GM15510 (cell line): Measurements from ENCODE around the gene SLC13A5.

Source experiments
- POLR2A ChIP-seq: IDR thresholded peaks from 3 replicates; pipeline ENCODE4 v1.6.1; 2011; ENCODE audit warnings: borderline replicate concordance; ENCODE audit not compliant: insufficient read length; ENCODE audit errors: extremely low read depth

Gene SLC13A5

DNA sequence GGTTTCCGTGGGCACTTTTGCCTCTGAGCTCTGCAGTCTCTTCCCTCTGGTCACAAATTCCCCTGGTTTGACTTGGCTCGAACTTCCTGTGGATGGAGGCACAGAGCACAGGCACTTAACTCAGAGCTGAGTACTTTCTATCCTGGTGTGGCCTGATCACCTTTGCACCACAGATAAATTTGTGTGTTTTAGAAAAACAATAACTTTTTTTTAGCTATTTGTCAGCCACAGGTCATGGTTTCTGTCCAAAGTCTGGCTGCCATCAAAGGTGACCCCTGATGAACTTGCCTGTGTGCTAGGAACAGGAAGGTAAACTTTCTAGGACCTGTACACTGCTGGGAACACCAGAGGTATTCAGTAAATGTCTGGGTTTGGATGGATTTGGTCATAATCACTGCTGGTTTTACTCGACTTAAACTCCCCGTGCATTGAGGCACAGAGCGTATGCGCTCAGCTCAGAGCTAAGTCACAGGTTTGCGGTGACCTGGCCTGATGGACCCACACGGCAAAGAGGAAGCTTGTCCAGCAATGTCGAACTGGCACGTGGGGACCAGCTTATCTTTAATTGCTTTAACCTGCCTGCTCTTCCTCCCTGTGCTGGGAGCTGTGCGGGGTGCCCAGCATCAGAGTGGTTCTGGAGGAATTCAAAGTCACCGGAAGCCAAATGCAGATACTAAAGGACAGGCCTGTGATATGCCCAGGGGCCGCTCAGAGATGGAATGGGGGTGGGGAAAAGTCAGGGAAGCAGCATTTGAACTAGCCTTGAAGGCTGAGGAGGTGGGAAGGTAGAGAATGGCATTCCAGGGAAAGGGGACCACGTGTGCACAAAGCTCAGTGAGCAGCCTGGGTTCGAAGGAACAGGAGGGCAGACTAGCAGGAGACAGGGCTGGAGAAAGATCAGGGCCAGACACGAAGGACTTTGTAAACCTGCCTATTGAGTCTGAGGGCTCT lies 12.9 kb downstream of the SLC13A5 start:
- TF ChIP-seq POLR2A, result no peak

DNA sequence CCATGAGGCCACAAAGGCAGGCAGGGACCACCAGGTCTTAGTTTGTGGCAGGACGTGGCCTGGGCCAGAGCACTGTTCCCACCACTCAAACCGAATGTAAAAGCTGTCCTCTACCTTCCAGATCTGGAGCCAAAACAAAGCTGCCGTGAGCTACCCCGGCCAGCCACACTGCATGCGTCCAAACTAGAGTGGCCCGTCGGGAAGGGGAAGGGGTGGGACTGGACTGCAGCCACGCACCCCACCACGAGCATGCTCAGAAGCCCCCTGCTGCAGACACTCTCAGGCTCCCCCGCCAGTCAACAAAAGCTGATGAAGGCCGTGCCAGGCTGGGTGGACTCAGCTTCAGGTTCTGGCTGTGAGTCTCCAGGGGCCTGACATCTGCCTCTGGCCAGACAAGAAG lies 15.2 kb downstream of the SLC13A5 start:
- TF ChIP-seq POLR2A, result no peak

DNA sequence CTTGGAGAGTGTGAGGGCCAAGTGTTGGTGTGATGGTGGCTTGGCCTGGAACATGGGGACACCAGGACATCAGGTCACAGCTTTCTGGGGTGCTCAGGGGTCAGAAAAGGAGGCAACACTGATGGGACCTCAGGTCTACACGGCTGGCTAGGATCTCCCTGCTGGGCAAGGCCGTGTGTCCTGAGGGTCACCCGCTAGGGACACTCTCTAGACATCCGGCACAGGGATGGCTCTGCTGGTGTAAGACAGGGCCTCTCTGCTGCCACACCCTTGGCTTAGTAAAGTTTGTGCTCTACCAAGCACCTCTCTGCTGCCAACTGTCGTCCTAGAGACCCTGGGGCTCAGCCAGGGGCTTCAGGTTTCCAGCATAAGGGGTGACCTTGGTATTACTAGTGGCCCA lies 16.3 kb downstream of the SLC13A5 start:
- no peak for TF ChIP-seq POLR2A

DNA sequence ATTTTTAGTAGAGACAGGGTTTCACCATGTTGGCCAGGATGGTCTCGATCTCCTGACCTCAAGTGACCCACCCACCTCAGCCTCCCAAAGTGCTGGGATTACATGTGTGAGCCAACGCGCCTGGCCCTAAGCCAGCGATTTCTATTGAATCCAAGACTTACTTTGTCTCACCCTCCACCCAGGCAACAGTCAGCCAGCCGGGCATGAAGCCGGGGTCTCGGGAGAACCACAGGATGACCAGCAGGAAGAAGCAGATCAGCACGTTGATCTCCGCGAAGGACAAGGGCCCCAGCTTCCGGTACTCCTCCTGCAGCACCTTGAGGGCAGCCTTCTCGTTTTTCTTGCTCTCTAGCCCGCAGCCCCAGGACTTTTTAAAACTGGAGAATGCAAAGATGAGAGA lies 17.6 kb downstream of the SLC13A5 start:
- TF ChIP-seq POLR2A, result no peak

DNA sequence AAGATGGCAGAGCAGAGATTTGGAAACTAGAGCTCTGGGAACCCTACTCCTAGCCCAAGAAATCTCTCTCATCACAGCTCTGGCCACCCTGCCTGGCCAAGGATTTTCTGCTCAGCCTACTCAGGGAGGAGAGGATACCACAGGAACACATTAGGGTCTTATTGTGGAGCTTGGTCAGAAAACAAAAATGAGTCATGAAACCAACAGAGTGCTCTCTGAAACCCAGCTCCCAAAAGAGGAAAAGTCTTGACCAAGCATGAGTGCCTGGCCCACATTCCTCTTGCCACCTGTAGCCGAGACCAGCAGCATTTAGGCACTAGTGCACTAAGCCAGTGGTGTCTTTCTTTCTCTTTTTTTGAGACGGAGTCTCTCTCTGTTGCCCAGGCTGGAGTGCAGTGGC lies 18.1 kb downstream of the SLC13A5 start:
- TF ChIP-seq POLR2A, result no peak

DNA sequence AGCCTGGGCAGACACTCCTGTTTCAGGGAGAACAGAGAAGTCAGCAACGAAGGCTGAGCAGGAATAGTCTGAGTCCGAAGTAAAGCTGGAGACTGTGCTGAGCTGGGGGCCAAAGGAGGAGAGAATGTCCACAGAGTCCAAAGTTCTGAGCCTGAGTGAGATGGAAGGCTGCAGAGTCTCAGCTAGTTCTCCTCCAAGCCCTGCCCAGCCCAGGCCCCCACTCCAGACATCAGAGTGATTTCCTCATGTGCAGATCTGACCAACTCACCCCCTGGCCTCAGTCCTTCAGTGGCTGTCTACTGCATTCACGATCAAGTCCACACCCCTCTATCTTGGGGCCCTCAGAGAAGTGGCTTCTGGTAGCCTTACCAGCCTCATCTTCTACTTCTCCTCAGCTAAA lies 21.6 kb downstream of the SLC13A5 start:
- no peak for TF ChIP-seq POLR2A

DNA sequence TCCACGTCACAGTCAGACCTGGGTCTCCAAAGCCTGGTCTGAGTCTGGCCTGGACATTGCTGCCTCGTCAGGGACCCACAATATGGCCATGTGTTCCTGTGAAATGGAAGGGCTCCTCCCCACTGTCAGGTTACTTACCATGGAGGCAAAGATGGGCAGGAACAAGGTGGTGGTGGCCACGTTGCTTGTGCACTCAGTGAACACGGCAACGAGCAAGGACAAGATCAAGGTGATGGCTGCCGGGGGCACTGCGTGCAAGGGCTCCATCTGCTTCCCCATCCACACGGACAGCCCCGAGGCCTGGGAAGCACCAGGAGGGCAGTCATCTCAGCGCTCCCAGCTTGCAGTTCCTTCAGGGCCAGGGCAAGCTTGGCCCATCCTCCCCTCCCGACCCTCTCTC lies 22.5 kb downstream of the SLC13A5 start:
- no peak for TF ChIP-seq POLR2A

DNA sequence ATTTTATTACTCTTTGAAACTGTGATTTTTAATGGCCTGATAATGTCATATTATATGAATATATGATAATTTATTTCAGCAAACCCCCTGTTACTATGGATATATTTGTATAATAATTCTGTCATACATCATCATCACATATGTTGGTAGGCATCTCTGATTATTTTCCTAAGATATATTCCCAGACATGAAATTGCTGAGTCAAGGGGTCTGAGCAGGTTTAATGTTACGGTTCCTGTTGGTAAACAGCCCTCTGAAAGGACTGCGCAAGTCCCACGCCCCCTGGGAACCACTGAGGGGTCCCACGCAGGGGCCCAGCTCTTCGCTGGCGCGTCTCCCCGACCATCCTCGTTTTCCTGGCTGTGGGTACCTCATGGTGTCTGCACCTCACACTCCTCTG lies 24.2 kb downstream of the SLC13A5 start:
- TF ChIP-seq POLR2A, result no peak

DNA sequence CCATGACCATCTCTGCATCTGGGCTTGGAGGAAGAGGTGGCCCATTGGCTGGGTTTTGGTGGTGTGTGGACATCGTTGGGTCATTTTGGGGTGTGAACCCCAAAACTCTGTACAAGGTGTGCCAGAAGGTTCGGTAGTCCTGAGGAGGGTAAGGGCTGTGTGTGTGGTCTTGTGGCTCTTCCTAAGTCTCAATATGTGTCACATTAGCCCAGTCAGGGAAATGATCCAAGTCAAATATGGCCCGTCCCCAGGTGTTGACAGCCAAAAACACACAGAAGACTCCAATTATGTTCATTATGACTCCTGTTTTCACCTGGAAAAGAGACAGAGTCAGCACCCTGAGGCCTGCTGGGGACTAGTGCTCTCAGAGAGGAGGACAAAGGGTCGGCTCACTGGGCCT lies 27.1 kb downstream of the SLC13A5 start:
- TF ChIP-seq POLR2A, result no peak

DNA sequence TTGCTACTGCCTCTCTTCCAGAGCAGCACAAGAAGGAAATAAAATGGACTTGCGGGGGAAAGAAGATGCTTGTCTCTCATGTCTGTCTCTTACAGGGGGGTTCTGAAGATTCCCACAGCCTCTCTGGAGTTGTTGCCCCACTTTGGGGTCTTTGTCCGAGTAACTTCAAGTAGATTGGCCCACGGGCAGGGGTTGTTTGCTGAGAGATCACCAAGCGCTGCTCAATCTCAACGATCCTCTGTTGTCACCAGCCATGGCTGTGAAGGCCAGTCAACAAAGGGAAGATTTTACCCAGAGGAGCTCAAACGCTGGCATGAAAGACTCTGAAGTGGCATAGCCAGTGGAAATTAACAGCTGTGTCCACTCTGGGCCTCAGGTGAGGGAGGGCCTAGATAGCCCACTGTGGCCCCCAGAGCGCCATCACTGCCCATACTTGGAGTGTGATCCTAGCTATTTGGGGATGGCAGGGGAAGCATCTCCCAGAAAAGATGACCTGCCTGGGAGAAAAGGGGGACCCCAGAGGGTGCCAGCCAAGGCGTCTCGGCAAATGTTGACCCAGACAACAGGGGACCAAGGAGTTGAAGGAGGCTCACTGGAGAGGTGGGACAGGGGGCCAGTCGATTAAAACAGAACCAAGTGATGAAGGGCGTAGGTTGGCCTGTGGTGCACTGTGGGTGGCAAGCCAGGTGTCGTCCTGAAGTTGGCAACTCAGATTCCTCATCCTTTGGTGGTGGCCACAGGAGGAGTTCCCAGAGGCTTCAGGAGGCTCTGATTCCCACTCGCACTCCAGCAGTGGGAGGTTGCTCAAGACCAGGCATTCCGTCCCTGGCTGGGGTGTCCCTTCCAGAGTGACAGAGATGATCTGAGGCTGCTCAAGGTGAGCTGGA lies 28.0 kb downstream of the SLC13A5 start:
- TF ChIP-seq POLR2A, result no peak

DNA sequence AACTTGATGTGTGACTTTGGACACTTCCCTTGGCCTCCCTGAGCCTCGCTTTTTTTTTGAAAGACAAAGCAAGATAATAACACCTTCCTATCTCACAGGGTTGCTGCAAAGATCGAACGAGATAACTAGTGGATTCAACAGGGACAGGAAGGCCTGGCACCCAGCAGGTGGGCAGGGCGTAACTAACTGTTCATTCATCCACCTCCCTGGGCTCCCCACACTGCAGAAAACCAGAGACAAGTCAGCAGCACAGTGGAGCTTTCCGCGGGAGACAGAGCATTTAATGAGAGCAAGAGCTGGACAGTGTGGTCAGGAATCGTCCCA lies 28.7 kb downstream of the SLC13A5 start:
- TF ChIP-seq POLR2A, result no peak

DNA sequence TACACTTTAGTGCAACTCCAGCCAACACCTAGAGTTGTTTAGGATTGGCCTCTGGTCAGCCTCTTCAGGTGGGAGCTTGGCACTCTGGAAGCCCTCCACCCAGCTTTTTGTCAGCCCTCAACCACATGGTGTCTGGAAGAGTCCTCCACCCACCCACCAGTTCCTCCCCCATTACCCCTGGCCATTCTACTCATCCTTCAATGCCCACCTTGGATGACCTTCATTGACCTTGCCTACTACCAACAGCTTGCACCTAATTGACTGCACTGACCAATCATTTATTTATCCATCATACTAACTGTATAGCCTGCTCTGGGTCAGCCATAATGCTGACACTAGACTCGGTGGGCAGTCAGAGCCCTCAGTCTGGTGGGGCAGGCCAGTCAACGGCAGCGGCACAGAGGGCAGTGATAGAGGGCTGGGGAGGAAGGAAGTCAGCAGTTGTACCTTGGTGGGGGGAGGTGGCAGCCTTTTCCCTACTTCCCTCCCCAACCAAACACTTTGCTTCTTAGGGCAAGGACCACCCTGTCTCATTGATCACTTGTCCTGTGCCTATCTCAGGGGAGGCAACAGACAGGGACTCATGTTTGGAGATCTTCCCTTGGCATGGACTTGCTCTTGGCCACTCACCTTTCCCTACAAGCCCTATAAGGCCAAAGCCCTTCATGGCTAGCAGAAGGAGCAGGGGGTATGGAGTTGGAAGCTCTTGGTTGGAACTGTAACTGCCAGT lies 29.3 kb downstream of the SLC13A5 start:
- no peak for TF ChIP-seq POLR2A

DNA sequence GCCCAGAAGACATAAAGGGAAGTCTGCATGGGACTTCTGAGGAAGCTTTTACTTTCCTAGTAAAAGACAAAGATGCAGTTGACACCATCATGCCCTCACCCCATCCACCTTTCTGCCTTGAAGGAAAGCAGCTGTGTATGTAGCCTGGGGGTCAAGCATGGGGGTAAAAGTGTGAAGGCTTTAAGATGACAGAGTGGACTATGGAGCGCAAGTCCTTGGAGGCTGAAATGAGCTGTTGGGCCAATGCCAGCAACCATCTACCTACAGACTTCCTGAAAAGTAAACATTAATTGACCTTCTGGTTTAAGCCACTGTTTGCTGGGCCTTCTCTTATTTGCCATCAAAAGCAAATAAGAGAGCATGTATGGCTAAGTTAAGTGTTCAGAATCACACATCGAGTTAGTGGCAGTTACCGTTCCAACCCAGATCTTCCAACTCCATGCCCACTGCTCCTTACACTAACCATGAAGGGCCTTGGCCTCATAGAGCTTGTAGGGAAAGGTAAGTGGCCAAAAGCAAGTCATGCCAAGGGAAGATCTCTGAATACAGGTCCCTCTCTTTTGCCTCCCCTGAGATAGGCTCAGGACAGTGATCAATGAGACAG lies 30.0 kb downstream of the SLC13A5 start:
- TF ChIP-seq POLR2A, result no peak

DNA sequence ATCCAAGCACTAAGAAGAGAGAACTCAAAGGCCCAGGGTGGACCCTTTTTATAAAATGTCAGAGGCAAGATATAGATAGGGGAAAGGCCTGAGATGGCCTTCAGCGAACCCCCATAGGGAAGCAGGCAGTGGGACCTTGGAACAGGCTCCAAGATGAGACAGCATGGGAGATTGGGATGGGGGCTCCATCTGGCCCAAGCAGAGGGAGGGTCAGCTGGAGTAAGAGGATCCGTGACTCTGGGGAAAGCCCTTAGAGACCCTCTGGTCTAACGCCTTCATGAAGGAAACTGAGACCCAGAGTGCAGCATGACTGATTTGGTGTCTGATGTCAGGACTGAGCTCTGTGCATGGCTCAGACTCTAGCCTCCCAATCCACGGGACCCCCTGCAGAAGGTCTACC lies 30.8 kb downstream of the SLC13A5 start:
- TF ChIP-seq POLR2A, result no peak

DNA sequence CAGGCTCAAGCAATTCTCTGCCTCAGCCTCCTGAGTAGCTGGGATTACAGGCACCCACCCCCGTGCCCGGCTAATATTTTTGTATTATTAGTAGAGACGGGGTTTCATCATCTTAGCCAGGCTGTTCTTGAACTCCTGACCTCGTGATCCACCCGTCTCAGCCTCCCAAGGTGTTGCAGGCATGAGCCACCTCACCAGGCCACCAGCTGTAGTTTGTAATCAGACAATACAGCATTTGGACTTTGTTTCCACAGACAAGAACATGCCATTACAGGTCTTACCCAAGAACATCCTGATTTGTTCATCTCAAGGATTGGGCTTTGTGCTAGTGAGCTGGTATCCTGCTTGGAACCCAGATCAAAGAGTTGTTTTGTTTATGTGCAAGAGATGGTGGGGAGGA lies 31.5 kb downstream of the SLC13A5 start:
- TF ChIP-seq POLR2A, result no peak
